ENCODE results near the gene REEP3.

DNA sequence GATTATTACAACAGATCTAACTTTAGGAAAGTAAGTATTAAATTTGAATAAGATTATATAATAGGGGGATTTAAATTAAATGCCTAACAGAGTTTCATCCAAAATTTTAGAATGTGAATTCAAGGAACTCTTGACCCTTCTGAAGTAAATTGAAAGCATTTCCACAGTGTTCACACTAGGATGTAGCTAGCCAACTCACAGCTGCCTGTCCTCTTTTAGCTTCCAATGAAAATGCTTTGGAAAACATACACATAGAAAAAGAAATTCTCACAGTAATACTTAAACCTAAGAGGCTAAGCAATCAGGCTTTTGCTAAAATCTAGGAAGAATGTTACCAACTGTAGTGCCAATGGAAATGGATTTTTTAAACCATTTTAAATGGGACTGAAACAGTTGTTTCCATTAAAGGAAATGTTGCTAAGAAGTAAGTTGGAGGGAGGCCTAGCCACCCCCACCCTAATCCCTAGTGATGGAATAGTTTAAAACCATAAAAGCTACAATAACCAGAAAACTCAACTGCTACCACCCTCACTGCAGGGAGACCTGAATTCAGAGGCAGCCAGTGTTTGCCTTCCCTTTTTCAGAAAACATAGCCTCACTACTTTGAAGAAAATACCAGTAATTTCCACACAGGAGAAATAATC, 58.3 kb downstream of the REEP3 start:
- no peak for TF ChIP-seq POLR2AphosphoS5 (IDR thresholded peaks at IDR 0.05; ENCODE audit: low read depth, low read length)
- TF ChIP-seq POLR2A (IDR thresholded peaks at IDR 0.05; ENCODE audit: low read depth, low read length), result no peak
- no peak for TF ChIP-seq SPI1 (IDR thresholded peaks at IDR 0.05; ENCODE audit: low read depth, low read length)
- no peak for TF ChIP-seq TAF1 (IDR thresholded peaks at IDR 0.05; ENCODE audit: low read depth, low read length)
